GM23248 (cell line): ENCODE data around the gene ALOX15.

Experiments used
- EZH2 ChIP-seq: fragments of 200-600 bp; sonication (generic); IDR thresholded peaks from 2 replicates; pipeline ENCODE4 v1.6.1; 2018; ENCODE audit warnings: antibody characterized with exemption, mild to moderate bottlenecking; ENCODE audit not compliant: insufficient read depth, poor library complexity, severe bottlenecking
- EZH2phosphoT487 ChIP-seq: fragments of 200-600 bp; sonication (generic); IDR thresholded peaks from 2 replicates; pipeline ENCODE4 v1.6.1; 2018; ENCODE audit warnings: antibody characterized with exemption, moderate library complexity, mild to moderate bottlenecking, low read depth; ENCODE audit not compliant: insufficient read depth

GRCh38 chr17:4625181-4625617 is 16.3 kb downstream of the ALOX15 start:
- TF ChIP-seq EZH2phosphoT487 (no peak), EZH2 (no peak)
